H1 (cell line): ENCODE results near the gene BCL2L11.

Source experiments
- EGR1 ChIP-seq: IDR thresholded peaks from 2 replicates; pipeline ENCODE4 v1.6.1; 2011; ENCODE audit warnings: low read depth, low read length, borderline replicate concordance
- GABPA ChIP-seq: IDR thresholded peaks from 2 replicates; pipeline ENCODE4 v1.6.1; 2011; ENCODE audit warnings: mild to moderate bottlenecking, low read length, moderate library complexity, borderline replicate concordance; ENCODE audit not compliant: insufficient read depth
- GTF2F1 ChIP-seq: IDR thresholded peaks from 2 replicates; pipeline ENCODE4 v1.6.1; 2012; ENCODE audit warnings: low read depth, low read length, improper control_type of control experiment, borderline replicate concordance
- JUN ChIP-seq: IDR thresholded peaks from 2 replicates; pipeline ENCODE4 v1.6.1; 2011; ENCODE audit warnings: low read depth, mild to moderate bottlenecking, improper control_type of control experiment, low read length
- KDM4A ChIP-seq: IDR thresholded peaks from one replicate; pipeline ENCODE4 v1.7.1; 2012; ENCODE audit warnings: low read depth, mild to moderate bottlenecking, moderate library complexity, low read length, inconsistent platforms; ENCODE audit not compliant: severe bottlenecking
- POLR2A ChIP-seq, 2 experiments: IDR thresholded peaks; 1 replicate in 1 of 2; 2 replicates in 1 of 2; pipeline ENCODE4 v1.6.1; 2011; ENCODE audit warnings: low read depth in 2 of 2, low read length in 2 of 2, mild to moderate bottlenecking in 2 of 2; ENCODE audit errors: control extremely low read depth in 1 of 2
- POLR2AphosphoS5 ChIP-seq: IDR thresholded peaks from 2 replicates; pipeline ENCODE4 v1.6.1; 2011; ENCODE audit warnings: low read depth, low read length
- RAD21 ChIP-seq, 2 experiments: IDR thresholded peaks in 1 of 2; conservative IDR thresholded peaks in 1 of 2; 2 replicates each; pipeline ENCODE4 v1.6.1; 2011; ENCODE audit warnings: low read depth in 2 of 2, low read length in 2 of 2, improper control_type of control experiment in 1 of 2, inconsistent platforms in 1 of 2, mild to moderate bottlenecking in 1 of 2, moderate library complexity in 1 of 2
- SRF ChIP-seq: IDR thresholded peaks from 2 replicates; pipeline ENCODE4 v1.6.1; 2011; ENCODE audit warnings: mild to moderate bottlenecking, low read depth, low read length, moderate library complexity
- TF ChIP-seq, protein P1 (sequence below), 3 experiments: IDR thresholded peaks; 1 replicate in 2 of 3; 2 replicates in 1 of 3; pipeline versions ENCODE4 v1.5.1 to v1.6.1; 2011; ENCODE audit warnings: low read length in 3 of 3, mild to moderate bottlenecking in 3 of 3, inconsistent platforms in 2 of 3, low read depth in 1 of 3, moderate library complexity in 1 of 3; ENCODE audit not compliant: insufficient read depth in 1 of 3; ENCODE audit errors: control extremely low read depth in 1 of 3

DNA sequence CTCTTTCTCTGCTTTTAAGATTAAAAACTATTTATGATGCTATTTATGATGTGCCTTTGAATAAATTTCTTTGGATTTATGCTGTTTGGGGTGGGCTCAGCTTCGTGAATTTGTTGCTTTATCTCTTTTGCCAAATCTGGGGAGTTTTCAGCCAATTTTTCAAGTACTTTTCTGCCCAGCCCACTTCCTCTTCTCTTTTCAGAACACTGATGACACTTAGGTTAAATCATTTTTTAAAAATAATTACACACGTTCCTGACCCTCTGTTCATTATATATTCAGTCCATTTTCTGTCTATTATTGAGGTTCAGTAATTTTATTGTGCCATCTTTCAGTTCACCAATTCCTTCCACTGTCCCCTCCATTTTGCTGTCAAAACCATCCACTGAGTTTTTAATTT lies 14.8 kb upstream of the BCL2L11 start:
- TF ChIP-seq, protein P1, sequence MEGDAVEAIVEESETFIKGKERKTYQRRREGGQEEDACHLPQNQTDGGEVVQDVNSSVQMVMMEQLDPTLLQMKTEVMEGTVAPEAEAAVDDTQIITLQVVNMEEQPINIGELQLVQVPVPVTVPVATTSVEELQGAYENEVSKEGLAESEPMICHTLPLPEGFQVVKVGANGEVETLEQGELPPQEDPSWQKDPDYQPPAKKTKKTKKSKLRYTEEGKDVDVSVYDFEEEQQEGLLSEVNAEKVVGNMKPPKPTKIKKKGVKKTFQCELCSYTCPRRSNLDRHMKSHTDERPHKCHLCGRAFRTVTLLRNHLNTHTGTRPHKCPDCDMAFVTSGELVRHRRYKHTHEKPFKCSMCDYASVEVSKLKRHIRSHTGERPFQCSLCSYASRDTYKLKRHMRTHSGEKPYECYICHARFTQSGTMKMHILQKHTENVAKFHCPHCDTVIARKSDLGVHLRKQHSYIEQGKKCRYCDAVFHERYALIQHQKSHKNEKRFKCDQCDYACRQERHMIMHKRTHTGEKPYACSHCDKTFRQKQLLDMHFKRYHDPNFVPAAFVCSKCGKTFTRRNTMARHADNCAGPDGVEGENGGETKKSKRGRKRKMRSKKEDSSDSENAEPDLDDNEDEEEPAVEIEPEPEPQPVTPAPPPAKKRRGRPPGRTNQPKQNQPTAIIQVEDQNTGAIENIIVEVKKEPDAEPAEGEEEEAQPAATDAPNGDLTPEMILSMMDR (IDR thresholded peaks at IDR 0.05; ENCODE audit: control extremely low read depth in 1 of 3, insufficient read depth in 1 of 3, low read depth in 1 of 3, low read length in 3 of 3), result no peak
- TF ChIP-seq KDM4A, result no peak
- no peak for TF ChIP-seq POLR2A (IDR thresholded peaks at IDR 0.05; ENCODE audit: control extremely low read depth in 1 of 2, low read depth in 2 of 2, low read length in 2 of 2)
- TF ChIP-seq JUN, result no peak
- no peak for TF ChIP-seq RAD21 (IDR thresholded peaks at IDR 0.05 in 1 of 2, conservative IDR thresholded peaks at IDR 0.05 in 1 of 2; ENCODE audit: low read depth in 2 of 2, low read length in 2 of 2)
- no peak for TF ChIP-seq SRF
- TF ChIP-seq EGR1, result no peak
- TF ChIP-seq GABPA, result no peak
- TF ChIP-seq GTF2F1, result no peak
- no peak for TF ChIP-seq POLR2AphosphoS5
